Activated CD8-positive, alpha-beta T cell treated with anti-CD3 and anti-CD28 coated beads, Interleukin-2, amount 10 ng/mL, durations not matched to agents 7 days and 5 days (primary cell): ENCODE data around the gene GLT8D2. TPM values are rescaled to one million over a fixed set of nuclear protein-coding genes. Genes with fewer than 3 reads are reported as not detected.

Experiments
- ATAC-seq: fragments of 150-1000 bp; cut with Tn5 transposase; one replicate; pipeline ENCODE4 v1.10.0; 2021; ENCODE audit warnings: moderate library complexity
- CTCF ChIA-PET: fragments of 350-600 bp; sonication (Branson Sonifier 250); formaldehyde crosslinking; loops from one replicate; lab custom pipeline; 2021; ENCODE audit warnings: antibody characterized with exemption; lab: Charles Lee
- POLR2A ChIA-PET: fragments of 350-600 bp; sonication (Branson Sonifier 250); formaldehyde crosslinking; loops from one replicate; lab custom pipeline; 2021; ENCODE audit warnings: antibody characterized with exemption; lab: Charles Lee
- DNase-seq: peaks from one replicate; pipeline ENCODE4 v3.0.0-alpha.2; 2020
- H3K27ac Mint-ChIP-seq: one replicate; pipeline ENCODE4 v1.8.0; 2021; ENCODE audit warnings: mild to moderate bottlenecking, mixed read lengths
- H3K27me3 Mint-ChIP-seq: one replicate; pipeline ENCODE4 v1.8.0; 2021; ENCODE audit warnings: low read depth, mixed read lengths
- H3K36me3 Mint-ChIP-seq: one replicate; pipeline ENCODE4 v1.8.0; 2021; ENCODE audit warnings: low read depth, mixed read lengths
- H3K4me1 Mint-ChIP-seq: one replicate; pipeline ENCODE4 v1.8.0; 2021; ENCODE audit warnings: low read depth, mixed read lengths
- H3K4me3 Mint-ChIP-seq: one replicate; pipeline ENCODE4 v1.8.0; 2021; ENCODE audit warnings: mild to moderate bottlenecking, mixed read lengths
- H3K9me3 Mint-ChIP-seq: one replicate; pipeline ENCODE4 v1.8.0; 2022; ENCODE audit warnings: mixed read lengths; ENCODE audit not compliant: insufficient read depth
- total RNA-seq, 2 experiments: library from RNA; stranded (reverse); gene quantifications; one replicate each; pipeline ENCODE4 v1.2.3, GENCODE V29; 2021

Gene GLT8D2
- total RNA-seq, 2 experiments from 2014 or later, result not detected

DNA sequence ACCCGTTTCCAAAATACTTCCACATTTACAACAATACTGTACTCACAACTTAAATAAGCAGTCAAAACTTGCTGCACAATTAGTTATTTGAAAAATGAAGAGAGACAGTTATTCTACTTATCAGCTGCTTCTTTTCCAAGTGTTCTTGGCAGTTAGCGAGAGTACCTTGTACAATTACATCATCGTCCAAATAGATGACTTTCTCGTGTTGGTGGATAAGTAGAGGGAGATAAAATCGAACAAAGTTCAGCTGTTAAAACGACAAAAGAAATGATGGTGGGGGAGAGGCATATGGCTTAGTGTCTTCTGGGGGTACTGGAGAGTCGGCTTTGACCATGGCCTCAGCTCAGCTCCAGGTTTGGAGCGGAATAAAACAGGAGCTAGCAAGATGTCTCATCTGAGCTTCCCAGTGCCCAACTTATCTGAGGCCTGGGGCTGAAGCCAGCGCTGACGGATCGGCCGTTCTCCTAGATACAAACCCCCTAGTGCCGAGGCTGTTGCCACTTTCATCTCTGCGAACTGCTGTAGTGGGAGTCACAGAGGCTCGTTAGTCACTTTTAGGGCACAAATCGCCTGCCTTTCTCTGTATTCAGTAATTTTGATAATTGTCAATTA lies 52.6 kb downstream of the GLT8D2 start:
- Mint-ChIP-seq H3K4me3 (no peak overlapping the region), H3K9me3 (no peaks in the 10 kb centered on the region), H3K27me3 (peaks cover 40% of the 10 kb centered on the region), H3K36me3 (no peaks in the 10 kb centered on the region), H3K4me1 (no peaks in the 10 kb centered on the region), H3K27ac (no peak overlapping the region)
- no peak for ATAC-seq
- ChIA-PET POLR2A (no interaction called here), CTCF (interaction anchor here (0.7 to 3.4 kb wide), 2 partner anchors 112 to 119 kb away, joined by 3 to 14 read pairs; no protein-coding TSS in a partner anchor)
- no peak for DNase-seq

DNA sequence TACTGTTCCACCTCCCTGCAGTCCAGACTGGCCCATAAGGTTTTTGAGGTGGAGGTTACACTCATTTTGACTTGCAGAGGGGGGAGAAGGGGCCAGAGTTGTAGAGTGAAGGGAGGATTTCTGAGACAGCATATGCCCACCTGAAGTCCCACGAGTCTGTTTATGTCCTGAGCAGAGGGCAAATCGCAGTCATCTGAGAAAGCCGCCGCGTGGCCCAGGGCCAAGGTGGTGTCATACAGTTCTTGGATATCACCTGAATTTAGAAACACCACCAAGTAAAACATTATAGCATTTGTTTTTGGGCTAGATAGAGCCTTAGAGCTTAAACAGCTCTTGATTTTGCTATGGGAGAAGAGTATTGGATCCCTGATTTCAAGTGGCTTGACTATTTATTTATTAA lies 53.4 kb downstream of the GLT8D2 start:
- CTCF ChIA-PET, result interaction anchor here (3.4 kb wide), 1 partner anchor 112 kb away, joined by 14 read pairs; no protein-coding TSS in a partner anchor
- no peaks in the 10 kb centered on the region for H3K9me3 Mint-ChIP-seq

DNA sequence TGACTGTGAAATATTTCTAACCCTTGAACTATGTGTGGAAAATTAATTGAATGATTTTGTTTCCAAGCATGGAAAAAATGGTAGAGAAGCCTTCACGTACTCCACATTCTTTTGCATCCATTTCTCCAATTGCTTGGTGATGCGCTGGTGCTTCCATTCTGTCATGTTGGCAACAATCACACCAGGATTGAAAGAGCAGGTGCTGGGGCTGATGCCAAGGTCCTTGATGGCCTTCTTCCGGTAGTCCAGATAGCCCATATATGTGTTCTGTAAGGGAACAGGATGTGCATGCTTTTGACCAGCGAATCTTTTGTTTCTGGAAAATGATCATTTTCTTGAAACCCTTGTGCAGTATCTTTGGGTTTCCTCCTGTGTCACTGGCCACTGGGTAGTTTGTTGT lies 55.8 kb downstream of the GLT8D2 start:
- Mint-ChIP-seq H3K27me3 (peaks cover 26% of the 10 kb centered on the region), H3K27ac (no peak overlapping the region), H3K36me3 (peaks cover 4% of the 10 kb centered on the region), H3K4me1 (no peaks in the 10 kb centered on the region), H3K4me3 (no peak overlapping the region), H3K9me3 (no peaks in the 10 kb centered on the region)
- no peak for ATAC-seq
- no peak for DNase-seq
- ChIA-PET CTCF (no interaction called here), POLR2A (no interaction called here)

More for the DNA sequence above, 53.4 kb downstream of the GLT8D2 start:
- POLR2A ChIA-PET, result no interaction called here
- ATAC-seq, result no peak
- Mint-ChIP-seq H3K4me3 (no peak overlapping the region), H3K4me1 (no peaks in the 10 kb centered on the region), H3K36me3 (no peaks in the 10 kb centered on the region), H3K27ac (no peak overlapping the region), H3K27me3 (peaks cover 40% of the 10 kb centered on the region)
- no peak for DNase-seq

DNA sequence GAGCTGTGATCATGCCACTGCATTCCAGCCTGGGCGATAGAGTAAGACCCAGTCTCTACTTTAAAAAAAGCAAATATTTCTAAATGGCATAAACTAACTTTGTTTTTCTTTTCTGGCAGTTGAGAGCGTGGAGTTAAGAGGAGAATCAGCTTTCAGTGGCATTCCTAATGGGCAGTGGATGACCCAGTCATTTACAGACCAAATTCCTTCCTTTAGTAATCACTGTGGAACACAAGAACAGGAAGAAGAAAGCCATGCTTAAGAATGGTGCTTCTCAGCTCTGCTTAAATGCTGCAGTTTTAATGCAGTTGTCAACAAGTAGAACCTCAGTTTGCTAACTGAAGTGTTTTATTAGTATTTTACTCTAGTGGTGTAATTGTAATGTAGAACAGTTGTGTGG lies 63.2 kb downstream of the GLT8D2 start:
- ChIA-PET POLR2A (no interaction called here), CTCF (interaction anchor here (0.6 kb wide), 1 partner anchor 35 kb away, joined by 3 read pairs; no protein-coding TSS in a partner anchor)
- Mint-ChIP-seq H3K27ac (no peak overlapping the region), H3K36me3 (peaks cover 36% of the 10 kb centered on the region), H3K9me3 (no peaks in the 10 kb centered on the region), H3K27me3 (no peaks in the 10 kb centered on the region), H3K4me3 (no peak overlapping the region), H3K4me1 (no peaks in the 10 kb centered on the region)
- no peak for DNase-seq
- no peak for ATAC-seq

DNA sequence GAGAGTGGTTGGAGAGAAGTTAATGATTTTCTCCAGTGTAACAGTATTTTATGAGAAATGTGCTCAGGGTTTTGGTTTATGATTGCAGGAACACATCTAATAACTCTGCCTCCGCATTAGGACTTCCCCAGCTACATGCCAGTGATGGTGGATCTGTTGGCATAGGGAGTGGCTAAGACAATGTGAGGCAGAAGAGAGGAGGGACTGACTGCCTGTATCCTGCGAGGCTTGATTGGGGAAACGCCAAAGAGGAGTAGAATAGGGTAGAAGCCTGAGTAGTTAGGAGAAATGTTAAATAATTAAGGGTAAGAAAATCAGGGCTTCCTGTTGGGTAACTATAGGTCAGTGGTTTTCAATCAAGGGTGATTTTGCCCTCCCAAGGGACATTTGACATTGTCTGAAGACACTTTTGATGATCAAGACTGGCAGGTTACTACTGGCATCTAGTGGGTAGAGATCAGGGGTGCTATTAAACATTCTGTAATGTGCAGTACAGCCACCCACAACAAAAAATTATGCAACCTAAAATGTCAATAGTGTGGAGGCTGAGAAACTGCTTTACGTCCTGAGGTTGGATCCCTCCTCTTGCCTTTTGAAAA lies 71.5 kb downstream of the GLT8D2 start:
- no peaks in the 10 kb centered on the region for H3K27me3 Mint-ChIP-seq
- H3K4me3 Mint-ChIP-seq, result no peak overlapping the region
- no peaks in the 10 kb centered on the region for H3K9me3 Mint-ChIP-seq
- H3K4me1 Mint-ChIP-seq, result peaks cover 17% of the 10 kb centered on the region
- ATAC-seq (no peak), DNase-seq (no peak)
- CTCF ChIA-PET, result no interaction called here
- no peak overlapping the region for H3K27ac Mint-ChIP-seq
- peaks cover 60% of the 10 kb centered on the region for H3K36me3 Mint-ChIP-seq
- POLR2A ChIA-PET, result no interaction called here

DNA sequence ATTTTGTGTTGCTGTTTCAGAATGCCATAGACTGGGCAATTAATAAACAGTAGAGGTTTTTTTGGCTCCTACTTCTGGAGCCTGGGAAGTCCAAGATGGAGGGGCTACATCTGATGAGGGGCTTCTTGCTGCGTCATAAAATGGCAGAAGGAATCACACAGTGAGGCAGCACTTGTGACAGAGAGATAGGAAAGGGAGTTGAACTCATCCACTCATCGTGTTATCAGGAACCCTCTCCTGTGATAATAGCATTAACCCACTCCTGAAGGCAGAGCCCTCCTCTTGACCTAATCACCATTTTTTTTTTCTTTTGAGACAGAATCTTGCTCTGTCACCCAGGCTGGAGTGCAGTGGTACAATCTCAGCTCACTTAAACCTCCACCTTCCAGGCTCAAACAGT lies 74.6 kb downstream of the GLT8D2 start:
- DNase-seq (no peak), ATAC-seq (no peak)
- H3K4me1 Mint-ChIP-seq, result peaks cover 25% of the 10 kb centered on the region
- ChIA-PET CTCF (no interaction called here), POLR2A (interaction anchor here (1.2 kb wide), 1 partner anchor 10 kb away, joined by 3 read pairs; the partner anchor contains the start of gene TDG)
- no peaks in the 10 kb centered on the region for H3K27me3 Mint-ChIP-seq
- H3K4me3 Mint-ChIP-seq, result no peak overlapping the region
- no peaks in the 10 kb centered on the region for H3K9me3 Mint-ChIP-seq
- peaks cover 49% of the 10 kb centered on the region for H3K36me3 Mint-ChIP-seq
- H3K27ac Mint-ChIP-seq, result no peak overlapping the region

DNA sequence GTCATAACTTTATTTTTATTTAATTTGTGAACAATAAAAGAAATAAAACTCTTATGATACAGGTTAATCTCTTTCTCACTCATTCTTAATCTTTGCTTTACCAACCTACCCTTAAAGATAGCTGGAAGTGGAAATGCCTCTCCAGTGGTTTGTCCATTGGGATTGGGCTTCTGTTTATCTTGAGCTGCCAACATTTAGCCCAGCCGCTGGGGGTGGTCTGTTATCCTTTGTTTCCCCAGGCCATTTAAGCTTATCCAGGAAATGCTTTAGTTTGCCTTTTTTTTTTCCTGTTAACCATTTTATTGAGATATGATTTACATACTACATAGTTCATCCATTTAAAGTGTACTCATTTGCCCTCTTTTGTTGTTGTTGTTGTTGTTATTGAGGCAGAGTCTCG lies 76.1 kb downstream of the GLT8D2 start:
- POLR2A ChIA-PET, result interaction anchor here (0.6 to 1.1 kb wide), 3 partner anchors 8 to 178 kb away, joined by 3 read pairs; partner anchors contain the start of genes HSP90B1 and TDG
- CTCF ChIA-PET, result interaction anchor here (1.1 to 1.6 kb wide), 2 partner anchors 72 to 96 kb away, joined by 3 read pairs; no protein-coding TSS in a partner anchor
- Mint-ChIP-seq H3K4me1 (peaks cover 31% of the 10 kb centered on the region), H3K27me3 (no peaks in the 10 kb centered on the region), H3K36me3 (peaks cover 44% of the 10 kb centered on the region), H3K27ac (no peak overlapping the region), H3K4me3 (no peak overlapping the region), H3K9me3 (no peaks in the 10 kb centered on the region)
- ATAC-seq (no peak), DNase-seq (no peak)

DNA sequence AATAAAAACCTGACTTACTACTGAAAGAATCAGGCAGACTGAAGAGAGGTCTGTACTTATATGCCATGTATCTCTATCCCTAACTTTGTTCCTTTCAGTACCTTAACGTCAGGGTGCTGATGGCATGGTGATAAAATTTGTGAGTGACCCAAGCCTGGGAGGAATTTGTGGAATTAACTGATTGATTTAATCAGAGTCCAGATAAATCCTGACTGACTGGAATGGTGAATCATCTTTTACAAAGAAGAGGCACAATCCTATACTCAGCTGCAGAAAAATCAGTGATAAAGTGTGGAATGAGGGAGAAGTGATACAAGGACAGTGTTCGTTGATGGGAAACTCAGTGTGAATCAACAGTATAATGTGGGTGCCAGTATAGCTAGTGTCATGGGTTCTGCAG lies 80.6 kb downstream of the GLT8D2 start:
- H3K27me3 Mint-ChIP-seq, result no peaks in the 10 kb centered on the region
- no peak overlapping the region for H3K4me3 Mint-ChIP-seq
- ATAC-seq (no peak), DNase-seq (no peak)
- H3K36me3 Mint-ChIP-seq, result peaks cover 35% of the 10 kb centered on the region
- H3K4me1 Mint-ChIP-seq, result peaks cover 47% of the 10 kb centered on the region
- H3K9me3 Mint-ChIP-seq, result no peaks in the 10 kb centered on the region
- ChIA-PET CTCF (interaction anchor here (1.2 kb wide), 2 partner anchors 23 to 140 kb away, joined by 3 read pairs; no protein-coding TSS in a partner anchor), POLR2A (interaction anchor here (0.9 kb wide), 1 partner anchor 335 kb away, joined by 3 read pairs; no protein-coding TSS in a partner anchor)
- H3K27ac Mint-ChIP-seq, result no peak overlapping the region

DNA sequence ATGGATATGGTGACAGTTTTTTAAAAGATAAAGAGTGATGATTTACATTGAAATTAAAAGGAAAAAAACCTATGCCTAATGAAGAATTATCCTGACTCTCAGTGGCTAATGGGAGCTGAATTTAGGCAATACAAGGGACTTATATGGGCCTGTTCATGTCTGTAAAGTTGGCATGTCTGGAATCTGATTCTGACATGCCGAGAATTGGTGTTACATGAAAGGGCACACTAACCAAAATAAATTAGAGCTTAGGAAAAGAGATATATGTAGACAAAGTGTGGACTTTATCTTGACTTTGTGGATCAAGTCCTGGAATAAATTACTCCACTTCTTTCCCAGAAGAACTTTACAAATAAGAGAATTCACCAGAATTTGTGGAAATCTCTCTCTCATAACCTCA lies 83.3 kb downstream of the GLT8D2 start:
- Mint-ChIP-seq H3K36me3 (peaks cover 27% of the 10 kb centered on the region), H3K9me3 (no peaks in the 10 kb centered on the region), H3K27me3 (no peaks in the 10 kb centered on the region), H3K4me1 (peaks cover 52% of the 10 kb centered on the region), H3K4me3 (peak overlapping the region; percentile 95), H3K27ac (peak overlapping the region; percentile 96)
- DNase-seq (no peak), ATAC-seq (no peak)
- POLR2A ChIA-PET, result interaction anchor here (0.8 to 4.3 kb wide), 5 partner anchors 12 to 97 kb away, joined by 4 to 80 read pairs (median 10); partner anchors contain the start of genes HCFC2 and HSP90B1
- CTCF ChIA-PET, result interaction anchor here (0.7 to 4.2 kb wide), 12 partner anchors 10 to 320 kb away, joined by 3 to 22 read pairs (median 6); partner anchors contain the start of gene HSP90B1

DNA sequence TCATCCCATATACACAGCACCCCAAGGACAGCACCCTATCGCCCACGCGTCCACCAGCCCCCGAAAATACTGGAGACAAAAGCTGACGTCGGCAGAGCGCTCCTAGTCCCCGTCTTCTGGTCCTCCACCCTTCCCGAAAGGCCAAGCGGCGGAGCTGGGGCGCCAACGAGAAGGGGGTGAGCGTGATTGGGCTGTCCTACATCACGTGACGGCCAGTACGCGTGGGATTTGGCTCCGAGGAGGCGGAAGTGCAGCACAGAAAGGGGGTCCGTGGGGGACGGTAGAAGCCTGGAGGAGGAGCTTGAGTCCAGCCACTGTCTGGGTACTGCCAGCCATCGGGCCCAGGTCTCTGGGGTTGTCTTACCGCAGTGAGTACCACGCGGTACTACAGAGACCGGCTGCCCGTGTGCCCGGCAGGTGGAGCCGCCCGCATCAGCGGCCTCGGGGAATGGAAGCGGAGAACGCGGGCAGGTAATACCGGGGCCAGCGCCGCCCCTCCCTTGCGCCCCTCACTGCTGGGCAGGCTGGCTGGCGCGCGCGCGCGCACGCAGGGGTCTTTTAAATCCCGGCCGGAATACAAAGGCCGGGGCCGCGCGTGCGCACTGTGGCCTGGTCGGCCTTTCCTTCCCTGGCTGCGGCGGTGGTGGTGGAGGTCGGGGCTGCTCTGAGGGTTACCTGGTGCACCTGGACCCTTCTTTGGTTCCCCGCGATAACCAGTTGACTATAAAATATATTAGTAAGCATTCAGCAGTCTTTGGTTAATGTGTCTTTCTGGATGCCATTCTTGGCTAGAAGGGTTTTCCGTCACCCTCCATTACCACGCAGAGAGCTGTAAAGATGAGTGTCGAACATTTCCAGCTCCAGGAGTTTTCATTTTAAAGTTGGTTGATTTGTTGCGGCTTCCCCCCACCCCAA lies 84.1 kb downstream of the GLT8D2 start, which contains the start of gene TDG:
Gene TDG, plus strand, starts transcription at position 283 of the 915 bp plus-strand sequence. Its CDS starts 166 bp downstream, at position 449.
- peak within 1 kb of the TSS; percentile 96 for H3K27ac Mint-ChIP-seq
- peaks cover 49% of the 10 kb centered on the region for H3K4me1 Mint-ChIP-seq
- ChIA-PET CTCF (interaction anchor here (0.7 to 4.2 kb wide), 16 partner anchors 9 to 321 kb away, joined by 3 to 22 read pairs (median 6); partner anchors contain the start of gene HSP90B1), POLR2A (interaction anchor here (0.6 to 4.3 kb wide), 16 partner anchors 8 to 637 kb away, joined by 3 to 80 read pairs (median 4); partner anchors contain the start of genes HCFC2, HSP90B1 and NFYB)
- DNase-seq (peak; percentile 98), ATAC-seq (peak; percentile 96)
- H3K27me3 Mint-ChIP-seq, result no peaks in the 10 kb centered on the region
- peak within 1 kb of the TSS; percentile 95 for H3K4me3 Mint-ChIP-seq
- H3K9me3 Mint-ChIP-seq, result no peaks in the 10 kb centered on the region
- peaks cover 27% of the 10 kb centered on the region for H3K36me3 Mint-ChIP-seq

DNA sequence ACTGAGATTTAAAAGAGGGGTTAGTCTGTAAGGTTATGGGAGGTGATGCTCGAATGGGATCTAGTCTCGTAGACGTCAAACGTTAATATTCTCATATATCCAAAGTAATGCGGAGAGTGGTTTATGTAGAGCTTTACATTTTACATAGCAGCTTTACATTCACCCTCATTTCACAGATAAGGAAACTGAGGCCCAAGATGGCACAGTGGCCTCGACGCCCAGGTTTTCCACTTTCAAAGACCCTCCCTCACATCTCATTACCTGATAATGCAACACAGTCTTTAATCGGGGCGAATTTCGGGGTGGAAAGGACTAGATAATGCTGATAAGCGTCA lies 84.8 kb downstream of the GLT8D2 start:
- Mint-ChIP-seq H3K27ac (peak overlapping the region; percentile 96), H3K27me3 (no peaks in the 10 kb centered on the region), H3K4me3 (peak overlapping the region; percentile 95), H3K4me1 (peaks cover 49% of the 10 kb centered on the region), H3K9me3 (no peaks in the 10 kb centered on the region), H3K36me3 (peaks cover 27% of the 10 kb centered on the region)
- ATAC-seq (no peak), DNase-seq (no peak)
- ChIA-PET CTCF (interaction anchor here (0.7 to 4.2 kb wide), 9 partner anchors 9 to 144 kb away, joined by 3 to 22 read pairs (median 9); partner anchors contain the start of gene HSP90B1), POLR2A (interaction anchor here (0.6 to 4.3 kb wide), 16 partner anchors 9 to 636 kb away, joined by 3 to 80 read pairs (median 4); partner anchors contain the start of genes HCFC2, HSP90B1 and NFYB)
